Spleen (tissue), 7 donors: Measurements from ENCODE around the gene PSMC6.

Source experiments
- POLR2A ChIP-seq, 3 donors: fragments of 450-650 bp; IDR thresholded peaks; one replicate each; pipeline ENCODE4 v1.5.1; 2017; ENCODE audit warnings: antibody characterized with exemption in 3 of 3, mild to moderate bottlenecking in 1 of 3
- POLR2AphosphoS5 ChIP-seq, 3 donors: sonication (generic); formaldehyde crosslinking; IDR thresholded peaks; one replicate each; pipeline ENCODE4 v1.5.1; 2017; ENCODE audit warnings: antibody characterized with exemption in 3 of 3
- TF ChIP-seq, protein P1 (sequence below), 11 experiments: fragments of 200-600 bp in 7 of 11; fragments of 450-650 bp in 4 of 11; sonication (generic) in 4 of 11; IDR thresholded peaks in 8 of 11; conservative IDR thresholded peaks in 3 of 11; 1 replicate in 7 of 11; 2 replicates in 4 of 11; pipeline versions ENCODE4 v1.4.0 to v1.8.0; 2016 to 2021; ENCODE audit warnings: antibody characterized with exemption in 11 of 11, inconsistent platforms in 4 of 11, mild to moderate bottlenecking in 1 of 11
- donor health status: DM: no; HTN: no; CAD: no; lungs with moderate emphysema.
- donor health status: DM: no; HTN: no; CAD: no.
- donor health status: DM: no; HTN: no; CAD: no.

DNA sequence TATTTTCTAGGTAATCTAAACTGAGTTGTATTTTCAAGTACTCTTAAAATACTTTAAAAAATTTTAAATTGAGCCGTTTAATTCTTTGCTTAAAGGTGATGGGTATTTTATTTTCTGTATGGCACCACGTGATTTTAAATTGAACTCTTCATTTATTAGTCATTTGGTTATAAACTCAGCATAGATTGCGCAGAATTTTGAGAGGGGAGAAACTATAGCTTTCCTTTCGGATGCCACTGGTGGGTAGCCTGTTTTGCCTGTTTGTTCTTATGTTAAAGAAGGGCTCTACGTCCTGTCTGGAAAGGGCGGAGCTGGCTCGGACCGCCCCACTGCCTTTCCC, 22.6 kb downstream of the PSMC6 start:
- TF ChIP-seq, protein P1, sequence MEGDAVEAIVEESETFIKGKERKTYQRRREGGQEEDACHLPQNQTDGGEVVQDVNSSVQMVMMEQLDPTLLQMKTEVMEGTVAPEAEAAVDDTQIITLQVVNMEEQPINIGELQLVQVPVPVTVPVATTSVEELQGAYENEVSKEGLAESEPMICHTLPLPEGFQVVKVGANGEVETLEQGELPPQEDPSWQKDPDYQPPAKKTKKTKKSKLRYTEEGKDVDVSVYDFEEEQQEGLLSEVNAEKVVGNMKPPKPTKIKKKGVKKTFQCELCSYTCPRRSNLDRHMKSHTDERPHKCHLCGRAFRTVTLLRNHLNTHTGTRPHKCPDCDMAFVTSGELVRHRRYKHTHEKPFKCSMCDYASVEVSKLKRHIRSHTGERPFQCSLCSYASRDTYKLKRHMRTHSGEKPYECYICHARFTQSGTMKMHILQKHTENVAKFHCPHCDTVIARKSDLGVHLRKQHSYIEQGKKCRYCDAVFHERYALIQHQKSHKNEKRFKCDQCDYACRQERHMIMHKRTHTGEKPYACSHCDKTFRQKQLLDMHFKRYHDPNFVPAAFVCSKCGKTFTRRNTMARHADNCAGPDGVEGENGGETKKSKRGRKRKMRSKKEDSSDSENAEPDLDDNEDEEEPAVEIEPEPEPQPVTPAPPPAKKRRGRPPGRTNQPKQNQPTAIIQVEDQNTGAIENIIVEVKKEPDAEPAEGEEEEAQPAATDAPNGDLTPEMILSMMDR (IDR thresholded peaks at IDR 0.05 in 8 of 11, conservative IDR thresholded peaks at IDR 0.05 in 3 of 11) = no peak
- TF ChIP-seq POLR2AphosphoS5 (IDR thresholded peaks at IDR 0.05) (no peak), POLR2A (IDR thresholded peaks at IDR 0.05) (no peak)
